GM12878 (cell line): ENCODE results near the gene AKR1C4. TPM values are rescaled to one million over a fixed set of nuclear protein-coding genes. Genes with fewer than 3 reads are reported as not detected.

ENCODE experiments used
- ATAC-seq: fragments of 200-7000 bp; cut with Tn5 transposase; 3 replicates; pipeline ENCODE4 v1.9.1; 2020; ENCODE audit warnings: mild to moderate bottlenecking, moderate library complexity
- BruUV-seq: library from RNA; stranded (reverse); fragments of 400-500 nt; replicated peaks from 2 replicates; lab custom pipeline; 2021; lab: Mats Ljungman, UMichigan
- CTCF ChIA-PET: fragments of 300-600 bp; sonication (Branson Sonifier 250); formaldehyde crosslinking; extraction: SDS; loops from one replicate; lab custom pipeline; 2021; ENCODE audit warnings: inconsistent platforms; lab: Yijun Ruan, JAX
- POLR2A ChIA-PET: fragments of 350-600 bp; formaldehyde crosslinking; extraction: SDS; loops from one replicate; lab custom pipeline; 2021; ENCODE audit warnings: inconsistent platforms; lab: Charles Lee
- RAD21 ChIA-PET: fragments of 300-600 bp; sonication (Branson Sonifier 250); formaldehyde crosslinking; loops from one replicate; lab custom pipeline; 2023; ENCODE audit warnings: antibody characterized with exemption; ENCODE audit not compliant: unreplicated experiment; lab: Charles Lee
- SMC1A ChIA-PET: fragments of 300-600 bp; sonication (Branson Sonifier 250); formaldehyde crosslinking; loops from one replicate; lab custom pipeline; 2023; ENCODE audit not compliant: unreplicated experiment, uncharacterized antibody; lab: Charles Lee
- DNase-seq: peaks from one replicate; pipeline ENCODE4 v3.0.0-alpha.2; 2011; ENCODE audit warnings: low read depth, low spot score
- FAIRE-seq: peaks from 3 replicates; lab custom pipeline; 2011; peaks lifted over from hg19 to GRCh38; lab: Jason Lieb, UNC
- H2AFZ ChIP-seq: 2 replicates; pipeline ENCODE4 v1.6.0; 2011; ENCODE audit warnings: low read depth, low read length, control low read depth; ENCODE audit not compliant: control insufficient read depth
- H3K27ac ChIP-seq: 2 replicates; pipeline ENCODE4 v1.5.1; 2011; ENCODE audit warnings: control low read depth; ENCODE audit not compliant: control insufficient read depth, insufficient read depth
- H3K27me3 ChIP-seq, 2 experiments: replicated peaks in 1 of 2; 2 replicates each; pipeline versions ENCODE4 v1.6.0 to v1.6.1; 2011; ENCODE audit warnings: low read length in 1 of 2; ENCODE audit not compliant: control insufficient read depth in 2 of 2, insufficient read depth in 2 of 2
- H3K36me3 ChIP-seq, 2 experiments: 2 replicates each; pipeline ENCODE4 v1.5.1; 2011; ENCODE audit warnings: low read length in 1 of 2; ENCODE audit not compliant: control insufficient read depth in 2 of 2, insufficient read depth in 2 of 2
- H3K4me1 ChIP-seq: 2 replicates; pipeline ENCODE4 v1.6.1; 2011; ENCODE audit warnings: mild to moderate bottlenecking, low read length, moderate library complexity, mixed read lengths; ENCODE audit not compliant: control insufficient read depth, insufficient read depth
- H3K4me2 ChIP-seq: 2 replicates; pipeline ENCODE4 v1.6.0; 2011; ENCODE audit warnings: control low read depth; ENCODE audit not compliant: control insufficient read depth, insufficient read depth
- H3K4me3 ChIP-seq: fragments of 200-600 bp; sonication (generic); 2 replicates; pipeline ENCODE4 v1.5.1; 2016
- H3K79me2 ChIP-seq: 2 replicates; pipeline ENCODE4 v1.6.0; 2011; ENCODE audit warnings: low read length; ENCODE audit not compliant: control insufficient read depth, insufficient read depth
- H3K9ac ChIP-seq: 2 replicates; pipeline ENCODE4 v1.8.0; 2011; ENCODE audit warnings: low read length, control low read depth, mixed read lengths; ENCODE audit not compliant: control insufficient read depth, insufficient read depth
- H3K9me3 ChIP-seq: replicated peaks from 3 replicates; pipeline ENCODE4 v1.5.1; 2011; ENCODE audit warnings: mild to moderate bottlenecking, low read length; ENCODE audit not compliant: control insufficient read depth, insufficient read depth
- H4K20me1 ChIP-seq: 2 replicates; pipeline ENCODE4 v1.6.0; 2011; ENCODE audit not compliant: control insufficient read depth, insufficient read depth
- CUX1 ChIP-seq: IDR thresholded peaks from 2 replicates; pipeline ENCODE4 v1.6.1; 2012; ENCODE audit warnings: improper control_type of control experiment, low read depth, low read length; ENCODE audit not compliant: insufficient replicate concordance
- FOXK2 ChIP-seq: fragments of 450-650 bp; IDR thresholded peaks from 2 replicates; pipeline ENCODE4 v1.6.1; 2017; ENCODE audit warnings: mild to moderate bottlenecking, moderate library complexity
- TARDBP ChIP-seq: IDR thresholded peaks from 2 replicates; pipeline ENCODE4 v1.6.1; 2016; ENCODE audit warnings: borderline replicate concordance
- TBL1XR1 ChIP-seq: IDR thresholded peaks from 2 replicates; pipeline ENCODE4 v1.6.1; 2012; ENCODE audit warnings: low read depth, low read length, improper control_type of control experiment
- USF2 ChIP-seq: IDR thresholded peaks from 2 replicates; pipeline ENCODE4 v1.6.1; 2011; ENCODE audit warnings: low read depth, low read length, improper control_type of control experiment, borderline replicate concordance
- WGBS: methylation state at CpG from one replicate; pipeline ENCODE4 v1.1.6; 2016; ENCODE audit warnings: low lambda C conversion rate; ENCODE audit not compliant: insufficient replicate concordance, insufficient coverage; ENCODE audit errors: missing lambda C conversion rate; 5-methylcytosine and 5-hydroxymethylcytosine counted together
- in situ Hi-C: fragments of 300-500 bp; cut with MboI; formaldehyde crosslinking; loops from 9 replicates; pipeline ENCODE4 v1.14.3; 2018; ENCODE audit warnings: mixed read lengths
- intact Hi-C: fragments of 100-400 bp; cut with micrococcal nuclease; formaldehyde crosslinking; loops from one replicate; pipeline ENCODE4 v1.14.2; 2022; ENCODE audit not compliant: unreplicated experiment
- polyA plus RNA-seq, 11 experiments: library from polyadenylated mRNA; depleted of rRNA in 4 of 11; unstranded in 6 of 11; stranded (reverse) in 5 of 11; fragments of >200 nt; fragmentation: Nextera tagmentation in 4 of 11; fragmentation: Illumina TruSeq in 1 of 11; extraction: Ambion mirVana in 4 of 11; extraction: Trizol in 1 of 11; gene quantifications; 1 replicate in 1 of 11; 2 replicates in 10 of 11; pipeline versions ENCODE4 v1.2.1 to v1.2.3, GENCODE V29; 2011 to 2016; ENCODE audit warnings: inconsistent platforms in 2 of 11, missing spikeins in 2 of 11, low read depth in 1 of 11
- total RNA-seq, 4 experiments: library from RNA; depleted of rRNA in 3 of 4; stranded (reverse); fragments of >200 nt in 3 of 4; fragmentation: Illumina TruSeq in 1 of 4; extraction: Trizol in 1 of 4; gene quantifications; 2 replicates each; pipeline versions ENCODE4 v1.2.1 to v1.2.3, GENCODE V29; 2013 to 2021

Gene AKR1C4
- total and polyA plus RNA-seq, 10 of the 15 experiments (the other 5 are each of a cell fraction or from before 2014, with no cell fraction given), result 0.20 TPM; not detected in 9

DNA sequence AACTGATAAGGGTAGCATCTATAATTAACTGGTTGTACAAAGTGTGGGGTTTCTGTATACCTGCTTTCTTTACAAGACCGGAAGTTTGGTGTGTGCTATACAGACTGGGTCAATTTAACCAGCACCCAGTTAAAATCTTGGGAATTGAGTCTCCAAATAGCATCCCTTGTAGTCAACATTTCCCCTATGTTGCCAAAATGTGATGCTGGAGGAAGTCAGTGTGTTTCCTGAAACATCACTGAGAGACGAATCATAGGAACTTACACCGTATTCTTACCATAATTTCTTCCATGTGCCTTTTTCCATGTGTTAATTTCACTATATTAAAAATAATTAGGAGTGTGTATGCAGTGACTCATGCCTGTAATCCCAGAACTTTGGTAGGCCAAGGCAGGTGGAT, 1.7 kb downstream of the AKR1C4 start (continued):
- TF ChIP-seq CUX1 (no peak), FOXK2 (no peak)

- Histone ChIP-seq H3K36me3 (no peaks in the 10 kb centered on the region), H3K27me3 (no peaks in the 10 kb centered on the region), H2AFZ (no peak overlapping the region), H3K9me3 (no peaks in the 10 kb centered on the region), H4K20me1 (no peaks in the 10 kb centered on the region), H3K4me2 (no peak overlapping the region), H3K27ac (no peak overlapping the region), H3K9ac (no peak overlapping the region), H3K4me3 (no peak overlapping the region), H3K4me1 (no peaks in the 10 kb centered on the region), H3K79me2 (no peaks in the 10 kb centered on the region)
- no peak for ATAC-seq
- SMC1A ChIA-PET, result no interaction called here
- 44% methylated on average over 8 of the region's 8 CpGs for WGBS
- BruUV-seq, result no TSS peak
- no peak for TF ChIP-seq USF2
- TF ChIP-seq TBL1XR1, result no peak
- no peak for TF ChIP-seq TARDBP
- no peak for FAIRE-seq
- CTCF ChIA-PET, result no interaction called here
- in situ Hi-C loops, result no loop called here
- intact Hi-C loops, result no loop called here
- POLR2A ChIA-PET, result no interaction called here
- no peak for DNase-seq
- RAD21 ChIA-PET, result no interaction called here
Measured at GRCh38 chr10:5199398-5199797, 2.8 kb downstream of the AKR1C4 start.
